NCI-H1436 treated with DMSO at 0.1 percent for 48 hours (cell line): ENCODE measurements around the gene ZNF76.

Experiments used
- DNase-seq: peaks from one replicate; lab custom pipeline; 2025; lab: John Stamatoyannopoulos, UW

Gene ZNF76

DNA sequence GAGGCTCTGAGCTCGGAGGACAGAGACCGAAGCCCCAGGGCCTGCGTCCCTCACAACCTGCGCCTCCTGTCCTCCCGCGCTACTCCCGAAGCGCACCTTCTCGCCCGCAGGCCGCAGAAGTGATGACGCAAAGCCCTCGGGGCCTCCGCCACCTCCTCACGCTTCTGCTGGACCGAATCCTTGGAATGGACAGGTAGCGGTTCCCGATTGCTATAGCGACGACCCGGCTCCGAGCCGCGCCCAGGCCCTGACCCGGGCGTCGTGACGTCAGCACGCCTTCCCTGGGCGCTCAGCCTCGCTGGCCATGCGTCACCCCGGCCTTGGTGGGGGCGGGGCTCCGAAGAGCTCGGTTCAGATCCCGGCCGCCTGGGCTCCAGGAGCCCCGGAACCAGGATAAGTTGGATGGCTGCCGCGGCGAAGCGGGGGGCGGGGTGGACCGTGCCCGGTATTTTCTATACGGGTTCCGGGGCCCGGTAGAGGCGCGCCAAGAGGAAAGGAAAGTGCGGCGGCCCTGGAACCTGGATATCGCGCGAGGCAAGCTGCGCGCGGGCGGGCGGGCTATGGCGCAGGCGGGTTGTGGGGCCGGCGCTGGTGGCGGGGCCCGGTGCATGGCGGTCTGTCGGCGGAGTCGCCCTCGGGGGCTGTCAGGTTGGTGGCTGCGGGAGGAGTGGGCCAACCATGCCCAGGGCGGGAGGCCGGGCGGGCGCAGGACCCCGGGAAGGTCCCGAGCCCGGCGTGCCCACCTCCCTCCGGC, at the start of gene ZNF76:
TSS of gene ZNF76 (plus strand) at position 542 of the 754 bp plus-strand sequence. CDS start 21,417 bp downstream, outside the sequence.
- DNase-seq, result peak; percentile 70

DNA sequence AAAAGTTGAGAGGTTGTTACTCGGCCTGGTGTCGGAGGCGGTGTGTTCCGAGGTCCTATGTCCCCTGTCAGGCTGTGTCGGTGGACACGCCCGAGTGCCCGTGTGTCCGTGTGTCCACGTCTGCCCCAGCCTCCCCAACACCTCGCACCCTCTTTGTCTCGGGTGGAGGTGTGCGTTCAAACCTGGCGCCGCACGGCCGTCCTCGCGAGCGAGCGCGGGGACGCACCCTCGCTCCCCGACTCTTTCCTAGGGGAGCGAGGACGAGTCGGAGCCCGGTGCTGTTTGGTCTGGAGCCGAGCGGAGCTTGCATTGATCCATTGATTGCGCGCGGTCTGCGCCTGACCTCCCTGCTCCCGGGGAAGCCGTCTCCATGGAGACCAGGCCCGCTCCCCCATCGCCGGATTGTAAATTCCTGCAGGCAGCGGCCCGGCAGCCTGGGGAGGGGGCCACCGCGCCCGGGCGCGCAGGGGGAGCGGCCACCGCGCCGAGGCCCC, 46.2 kb upstream of the ZNF76 start:
- no peak for DNase-seq

DNA sequence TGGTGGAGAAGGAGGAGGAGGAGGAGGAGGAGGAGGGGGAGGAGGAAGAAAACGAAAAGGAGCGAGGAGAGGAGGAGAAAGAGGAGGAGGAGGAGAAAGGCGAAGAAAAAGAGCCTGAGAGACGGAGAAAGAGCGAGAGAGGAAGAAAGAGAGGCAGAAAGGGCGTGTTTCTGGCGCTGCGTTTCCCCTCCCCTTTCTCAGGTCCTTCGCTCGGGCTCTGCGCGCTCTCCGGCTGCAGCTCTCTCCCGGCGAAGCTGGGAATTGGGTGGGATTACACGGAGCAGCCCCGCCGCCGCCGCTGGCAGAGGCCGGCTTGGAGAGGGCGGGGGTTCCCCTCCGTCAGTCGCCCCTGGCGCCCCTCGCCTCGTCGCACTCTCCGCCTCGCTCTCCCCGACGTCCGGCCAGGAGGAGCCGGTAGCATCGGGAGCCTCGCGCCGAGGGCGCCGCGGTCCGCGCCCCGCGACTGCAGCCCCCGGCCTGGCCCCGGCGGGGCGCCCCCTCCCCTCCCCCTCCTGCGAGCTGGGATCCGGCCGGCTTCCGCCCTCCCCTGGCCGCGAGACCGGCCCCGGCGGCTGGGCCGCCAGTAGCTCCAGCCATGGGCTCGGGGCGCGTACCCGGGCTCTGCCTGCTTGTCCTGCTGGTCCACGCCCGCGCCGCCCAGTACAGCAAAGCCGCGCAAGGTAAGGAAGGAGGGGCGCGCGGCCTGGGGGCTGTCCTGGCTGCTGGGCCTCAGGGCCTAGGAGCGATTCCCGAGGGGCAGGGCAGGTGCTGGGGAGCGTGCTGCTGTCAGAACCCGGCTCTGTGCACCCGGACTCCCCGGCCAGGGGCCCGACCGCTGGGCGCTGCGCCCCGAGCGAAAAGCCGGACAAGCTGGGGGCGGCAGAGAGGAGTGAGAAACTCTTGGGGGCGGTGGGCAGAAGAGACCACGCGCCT, 45.4 kb upstream of the ZNF76 start, which contains the start of gene SCUBE3:
TSS of gene SCUBE3 (plus strand) at position 133 of the 933 bp plus-strand sequence. CDS start at position 596, 463 bp downstream.
- no peak for DNase-seq

DNA sequence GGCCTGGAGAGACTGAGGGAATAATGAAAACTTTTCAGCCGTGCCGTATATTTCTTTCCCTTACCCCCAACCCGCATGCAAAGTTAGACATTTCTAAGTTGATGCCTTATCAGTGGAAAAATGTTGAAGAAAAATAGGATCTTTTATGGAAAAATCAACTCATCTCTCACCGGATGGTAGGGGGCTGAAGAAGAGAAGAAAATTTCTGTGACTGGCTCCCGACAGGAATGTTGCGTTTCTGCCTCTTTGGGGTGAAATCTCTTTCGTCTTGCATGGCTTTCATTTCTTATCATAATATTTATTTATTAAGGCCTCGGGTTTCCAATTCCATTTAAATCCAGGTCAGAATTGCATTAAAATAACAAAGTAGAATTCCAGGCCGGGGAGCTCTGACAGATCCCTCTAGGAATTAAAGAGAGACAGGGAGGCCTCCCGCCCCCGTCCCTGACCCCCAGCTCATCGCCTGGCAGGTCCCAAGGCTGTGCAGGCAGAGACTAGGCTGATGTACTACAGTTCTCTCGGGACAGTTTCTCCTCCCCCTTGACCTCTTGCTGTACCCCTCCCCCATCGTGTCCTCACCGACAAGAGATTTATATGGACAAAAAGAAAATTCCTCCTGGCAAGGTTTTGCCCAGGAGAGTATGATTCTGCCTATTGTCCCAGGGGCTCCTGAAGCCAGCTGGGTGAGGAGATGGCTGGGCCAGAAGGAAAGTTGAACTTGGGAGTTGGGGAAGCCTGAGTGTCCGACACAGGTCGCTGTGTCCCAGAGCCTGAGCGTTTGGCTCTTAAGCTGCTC, 44.5 kb upstream of the ZNF76 start:
- no peak for DNase-seq

DNA sequence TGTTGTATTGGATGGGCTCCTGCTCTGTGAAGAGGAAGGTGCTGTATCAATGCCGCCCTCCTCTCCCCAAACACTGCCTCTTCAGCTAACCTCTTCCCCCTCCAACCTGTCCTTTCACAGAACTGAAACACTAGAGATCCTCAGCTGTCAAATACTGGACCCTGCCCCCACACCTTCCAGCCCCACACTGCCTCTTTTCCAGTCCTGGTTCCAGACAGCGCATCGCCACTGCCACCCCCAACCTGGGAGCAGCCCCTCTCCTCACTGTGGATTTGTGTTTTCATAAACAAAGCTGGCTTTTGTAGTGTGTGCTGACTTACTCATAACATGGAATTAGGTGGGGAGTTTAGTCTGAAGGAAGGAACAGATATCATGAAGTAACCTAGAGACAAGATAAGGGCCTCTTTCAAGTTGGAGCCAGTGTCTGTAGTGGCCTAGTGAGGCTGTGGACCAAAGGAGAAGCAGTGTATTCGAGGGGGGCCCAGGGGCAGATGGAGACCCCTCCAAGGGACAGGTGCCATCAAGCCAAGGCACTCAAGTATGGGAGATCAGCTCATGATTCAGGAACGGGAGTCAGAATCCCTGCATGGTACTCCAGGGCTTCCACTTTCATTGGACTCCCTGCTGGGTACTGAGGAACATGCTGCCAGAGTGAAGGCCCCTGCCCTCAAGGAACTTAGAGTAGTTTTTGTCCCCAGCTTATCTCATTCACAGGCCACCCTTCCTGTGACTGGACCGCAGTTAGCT, 43.7 kb upstream of the ZNF76 start:
- no peak for DNase-seq

DNA sequence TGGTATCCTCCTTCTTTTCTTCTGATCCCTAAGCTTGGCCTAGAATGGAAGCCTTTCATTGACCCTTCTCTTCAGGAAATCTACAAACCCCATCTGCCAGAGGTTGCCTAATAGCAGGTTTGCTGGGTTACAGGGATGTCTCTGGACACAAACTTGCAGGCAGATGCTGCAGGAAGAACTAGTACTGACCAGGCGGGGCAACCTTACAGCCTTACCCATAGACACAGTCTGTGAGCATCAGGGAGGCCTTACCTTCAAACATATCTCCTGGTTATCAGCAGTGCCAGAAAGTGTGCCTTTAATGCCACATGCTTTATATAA, 43.2 kb upstream of the ZNF76 start:
- DNase-seq, result no peak

DNA sequence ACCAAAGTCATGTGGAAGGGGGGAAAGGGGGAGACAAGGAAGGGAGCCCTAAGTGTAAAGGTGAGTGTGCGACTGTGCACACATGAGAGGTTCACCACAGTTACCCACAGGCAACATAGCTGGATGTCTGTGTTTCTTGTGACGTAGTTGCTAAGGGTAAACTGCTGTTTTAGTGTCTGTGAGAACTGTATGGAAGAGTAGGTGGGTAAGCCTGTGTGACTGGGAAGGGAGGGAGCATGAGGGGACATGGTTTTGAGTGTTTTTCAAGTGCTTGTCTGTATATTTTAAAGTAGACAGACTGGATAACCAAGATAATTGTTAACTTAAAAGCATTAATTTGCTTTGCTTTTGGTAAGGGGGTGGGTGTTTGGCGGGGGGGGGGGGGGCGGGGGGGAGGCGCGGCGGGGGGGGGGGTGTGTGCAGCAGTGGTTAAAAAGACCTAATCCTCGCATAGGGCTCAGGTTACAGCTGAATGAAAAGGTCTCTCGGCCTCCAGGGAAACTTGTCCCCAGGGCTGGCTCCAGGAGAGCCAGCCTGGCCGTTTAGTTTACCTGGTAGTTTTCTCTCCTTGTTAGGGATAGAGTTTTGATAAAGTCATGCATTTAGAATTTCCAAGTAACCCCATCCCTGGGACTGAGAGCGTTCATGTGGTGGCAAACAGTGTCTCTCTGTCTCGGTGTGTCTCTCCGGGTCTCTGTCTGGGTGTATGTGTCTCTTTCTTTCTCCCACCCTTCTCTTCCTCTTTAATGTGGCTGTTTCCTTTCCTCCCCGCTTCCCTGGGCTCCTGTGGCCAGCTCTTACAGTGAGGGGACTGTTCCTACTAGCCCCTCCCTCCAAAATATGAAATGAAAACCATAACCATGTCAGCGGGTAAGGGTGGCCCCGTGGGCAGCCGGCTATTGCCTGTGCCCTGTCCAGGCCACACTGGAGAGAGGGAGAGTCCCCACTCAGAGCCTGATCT, 42.4 kb upstream of the ZNF76 start:
- DNase-seq, result no peak

DNA sequence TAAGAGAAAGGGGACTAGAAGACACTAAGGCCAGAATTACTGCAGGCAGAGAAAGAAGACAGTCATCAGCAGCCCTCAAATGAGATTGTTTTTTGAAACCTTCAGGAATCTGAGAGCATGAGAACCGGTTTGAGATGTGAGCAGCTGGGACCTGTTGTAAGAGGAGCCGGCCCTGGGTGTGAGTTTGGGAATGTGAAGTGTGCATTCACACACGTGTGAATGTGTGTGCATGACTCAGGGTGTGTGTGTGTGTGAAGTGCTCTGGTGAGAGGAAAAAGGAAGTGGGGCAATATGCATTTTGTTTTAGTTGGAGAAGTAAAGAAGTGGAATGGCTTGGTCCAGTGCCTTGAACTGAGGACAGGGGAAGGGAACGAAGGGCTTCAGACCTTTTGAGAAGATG, 41.5 kb upstream of the ZNF76 start:
- no peak for DNase-seq

DNA sequence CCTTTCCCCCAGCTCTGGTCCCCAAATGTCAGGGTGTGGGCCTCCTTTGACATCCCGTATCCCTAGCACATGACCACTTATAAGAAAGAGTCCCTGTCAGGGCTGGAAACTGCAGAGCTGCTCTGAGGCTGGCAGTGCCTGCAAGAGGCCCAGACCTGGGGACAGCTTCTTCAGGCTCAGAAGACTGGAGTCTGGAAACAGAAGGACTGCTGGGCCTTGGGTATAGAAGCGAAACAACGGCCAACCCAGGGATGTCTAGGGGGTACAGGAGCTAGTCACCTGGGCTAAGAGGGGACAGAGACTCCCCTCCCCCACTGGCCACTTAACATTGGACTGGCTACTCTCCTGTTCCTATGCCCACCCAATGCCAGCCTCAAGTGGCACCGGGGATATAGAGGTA, 41.1 kb upstream of the ZNF76 start:
- no peak for DNase-seq

DNA sequence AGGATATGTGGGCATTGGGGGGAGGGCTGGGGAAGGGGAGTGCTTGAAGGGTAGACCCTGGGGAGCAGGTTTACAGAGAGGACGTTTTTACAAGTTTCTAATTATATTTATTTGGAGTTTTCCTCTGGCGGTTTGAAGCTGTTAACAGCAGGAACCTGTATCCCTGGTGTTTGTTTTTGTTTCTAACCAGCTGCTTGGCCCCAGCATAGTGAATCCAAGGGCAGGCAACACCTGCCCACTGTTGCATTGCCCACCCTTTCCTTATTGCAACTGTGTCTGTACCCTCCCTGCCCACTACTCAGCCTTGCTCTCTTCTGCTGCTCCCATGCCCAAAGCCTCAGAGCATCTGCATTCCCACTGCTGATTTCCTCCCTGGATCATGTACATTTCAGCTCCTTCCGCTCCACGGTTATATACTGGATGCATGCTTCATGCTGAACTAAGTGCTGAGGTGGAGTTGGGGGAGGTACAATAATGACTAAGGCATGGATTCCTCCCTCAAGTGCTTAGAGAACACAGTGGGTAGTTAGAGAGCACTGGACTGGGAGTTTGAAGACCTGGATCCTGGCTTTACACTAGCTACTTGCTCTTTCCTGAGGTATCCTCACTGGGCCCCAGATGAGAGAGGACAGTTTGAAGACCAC, 39.7 kb upstream of the ZNF76 start:
- no peak for DNase-seq

DNA sequence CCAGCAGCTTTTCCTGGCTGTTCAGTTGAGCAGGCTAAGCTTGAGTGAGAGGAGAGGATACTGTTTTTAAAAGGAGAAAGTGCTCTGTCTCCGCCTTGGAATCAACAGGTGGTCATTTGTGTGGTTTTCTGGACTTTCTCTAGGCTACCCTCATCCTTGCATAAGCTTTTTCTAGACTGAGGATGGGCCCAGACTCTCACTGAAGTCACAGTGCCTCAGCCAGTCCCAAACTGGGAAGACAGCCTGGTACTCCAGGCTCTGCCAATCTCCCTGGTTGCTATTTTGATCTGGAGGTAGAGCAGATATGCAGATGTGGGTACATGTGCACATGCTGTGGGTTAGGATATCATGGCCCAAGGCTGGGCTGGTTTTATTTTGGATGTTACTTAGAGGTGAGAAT, 38.8 kb upstream of the ZNF76 start:
- no peak for DNase-seq

DNA sequence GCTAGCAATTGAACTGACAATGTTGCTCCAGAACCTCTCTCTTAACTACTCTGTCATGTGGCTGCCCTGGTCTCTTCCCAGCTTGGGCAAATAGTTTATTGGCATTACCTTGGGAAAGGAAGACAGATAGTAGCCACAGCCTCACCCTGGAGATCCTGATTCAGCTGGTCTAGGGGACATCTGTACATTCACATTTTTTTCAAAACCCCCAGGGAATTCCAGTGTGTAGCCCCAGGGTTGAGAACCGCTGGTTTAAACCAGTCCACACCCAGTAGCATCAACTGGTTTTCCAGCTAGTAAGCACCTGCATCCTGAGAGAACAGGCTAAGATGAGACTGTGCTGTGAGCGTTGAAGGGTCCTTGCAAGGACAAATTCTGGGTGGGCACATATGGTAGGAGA, 36.1 kb upstream of the ZNF76 start:
- no peak for DNase-seq

DNA sequence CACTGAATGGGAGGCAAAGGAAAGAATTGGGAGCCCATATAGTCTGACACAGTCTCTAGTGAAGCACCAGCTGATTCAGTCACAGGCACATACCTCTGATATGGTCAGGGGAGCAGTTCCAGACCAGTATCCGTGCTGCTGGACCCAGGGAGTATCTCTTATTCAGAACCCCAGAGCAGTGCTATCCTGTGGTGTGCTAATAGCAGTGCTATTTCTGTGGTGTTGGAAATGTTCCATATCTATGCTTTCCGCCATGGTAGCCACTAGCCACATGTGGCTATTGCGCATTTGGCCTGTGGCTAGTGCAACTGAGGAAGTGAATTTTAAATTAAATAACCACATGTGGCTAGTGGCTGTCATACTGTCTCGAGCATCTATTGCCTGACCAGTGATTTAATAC, 34.8 kb upstream of the ZNF76 start:
- DNase-seq, result no peak

DNA sequence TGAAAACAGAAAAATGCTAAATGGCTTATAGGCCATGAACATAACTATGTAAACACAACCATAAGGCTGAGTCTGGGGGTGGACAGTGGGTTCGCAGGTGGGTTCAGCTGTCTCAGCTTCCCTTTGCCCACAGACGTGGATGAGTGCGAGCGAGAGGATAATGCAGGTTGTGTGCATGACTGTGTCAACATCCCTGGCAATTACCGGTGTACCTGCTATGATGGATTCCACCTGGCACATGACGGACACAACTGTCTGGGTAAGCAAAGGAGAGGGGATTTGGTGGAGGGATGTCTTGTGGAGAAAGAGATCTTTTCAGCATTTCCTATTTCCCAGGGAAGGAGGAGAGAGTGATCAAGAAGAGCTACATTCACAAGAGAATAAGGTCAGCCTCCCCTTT, 31.1 kb upstream of the ZNF76 start:
- DNase-seq, result no peak

DNA sequence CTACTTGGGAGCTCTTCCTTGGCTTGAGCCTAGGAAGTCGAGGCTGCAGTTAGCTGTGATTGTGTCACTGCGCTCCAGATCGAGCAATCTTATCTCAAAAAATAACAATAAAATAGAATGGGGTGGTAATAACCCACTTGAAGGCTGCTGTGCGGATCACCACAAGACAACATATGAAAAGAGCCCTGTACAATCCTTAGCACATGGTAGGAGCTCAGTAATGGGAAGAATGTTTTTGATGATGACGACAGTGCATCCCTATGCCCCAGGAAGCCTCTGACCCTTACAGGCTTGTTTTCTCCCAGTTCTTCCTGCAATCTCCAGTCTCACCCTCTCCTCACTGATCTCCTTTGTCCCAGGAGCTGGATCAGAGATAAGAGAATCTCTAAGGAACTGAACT, 30.2 kb upstream of the ZNF76 start:
- DNase-seq, result no peak

DNA sequence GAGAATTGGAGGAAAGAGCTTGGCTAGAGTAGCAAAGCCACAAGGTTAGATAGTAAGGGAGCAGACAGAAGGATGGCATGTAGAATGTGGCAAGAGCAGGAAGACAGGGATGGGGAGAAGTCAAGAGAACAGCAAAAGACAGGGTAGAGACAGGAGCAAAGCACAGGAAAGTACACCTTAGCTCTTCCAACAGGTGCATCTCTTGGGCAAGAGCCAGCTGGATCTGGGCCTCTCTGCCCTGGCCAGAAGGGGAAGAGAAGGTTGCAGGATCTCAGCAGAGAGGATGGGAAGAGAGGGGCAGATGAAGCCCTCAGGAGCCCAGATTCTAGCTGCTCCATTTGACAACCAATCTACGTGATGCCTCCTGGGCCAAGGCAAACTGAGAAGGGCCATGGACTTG, 29.0 kb upstream of the ZNF76 start:
- DNase-seq, result no peak

DNA sequence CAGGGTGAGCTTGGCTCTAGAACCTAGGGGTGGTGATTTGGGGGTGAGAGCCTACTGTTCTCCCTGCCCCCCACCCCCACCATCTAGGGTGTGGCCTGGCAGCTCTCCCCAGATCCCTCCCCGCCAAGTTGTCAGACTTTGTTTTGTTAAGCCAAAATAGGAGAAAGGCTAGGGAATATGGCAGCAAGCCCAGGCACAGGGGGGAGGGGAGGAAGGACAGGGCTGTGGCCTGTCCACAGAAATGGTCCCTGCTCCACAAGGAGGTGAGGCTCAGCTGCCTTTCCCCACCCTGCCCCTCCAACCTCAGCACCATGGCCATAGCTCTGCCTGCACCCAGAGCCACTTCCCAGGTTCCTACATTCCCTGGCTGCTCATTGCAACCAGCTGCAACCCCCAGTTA, 28.6 kb upstream of the ZNF76 start:
- DNase-seq, result no peak

DNA sequence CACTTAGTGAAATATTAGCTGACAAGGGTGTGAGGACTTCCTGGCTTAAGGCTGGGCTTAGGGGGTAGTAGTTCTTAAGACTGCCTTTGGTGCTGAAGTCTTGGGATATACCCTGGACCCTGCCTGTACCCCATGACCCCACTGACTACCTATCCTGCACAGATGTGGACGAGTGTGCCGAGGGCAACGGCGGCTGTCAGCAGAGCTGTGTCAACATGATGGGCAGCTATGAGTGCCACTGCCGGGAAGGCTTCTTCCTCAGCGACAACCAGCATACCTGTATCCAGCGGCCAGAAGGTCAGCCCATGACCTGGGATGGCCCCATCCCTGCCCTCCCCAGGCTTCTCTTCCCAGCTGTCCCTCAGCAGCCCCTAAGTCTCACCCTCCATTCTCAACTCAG, 28.0 kb upstream of the ZNF76 start:
- no peak for DNase-seq

DNA sequence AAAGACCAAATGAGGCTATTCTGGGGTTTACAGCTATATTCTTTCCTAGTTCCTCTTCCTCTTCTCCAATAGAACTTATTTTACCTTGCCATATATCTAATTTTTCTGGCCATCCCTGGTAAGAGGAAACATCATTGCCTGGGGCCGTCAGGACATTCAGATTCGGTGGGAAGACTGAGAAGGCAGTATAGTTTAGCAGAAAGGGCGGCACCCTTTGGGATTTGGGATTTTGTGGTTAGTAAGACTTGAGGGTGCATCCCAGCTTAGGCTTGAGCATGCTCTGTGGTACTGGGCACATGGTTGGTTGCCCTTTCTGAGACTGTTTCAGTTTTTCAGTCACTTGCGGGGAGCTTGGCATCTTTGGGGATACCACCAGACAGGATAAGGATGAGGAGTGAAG, 24.6 kb upstream of the ZNF76 start:
- no peak for DNase-seq

DNA sequence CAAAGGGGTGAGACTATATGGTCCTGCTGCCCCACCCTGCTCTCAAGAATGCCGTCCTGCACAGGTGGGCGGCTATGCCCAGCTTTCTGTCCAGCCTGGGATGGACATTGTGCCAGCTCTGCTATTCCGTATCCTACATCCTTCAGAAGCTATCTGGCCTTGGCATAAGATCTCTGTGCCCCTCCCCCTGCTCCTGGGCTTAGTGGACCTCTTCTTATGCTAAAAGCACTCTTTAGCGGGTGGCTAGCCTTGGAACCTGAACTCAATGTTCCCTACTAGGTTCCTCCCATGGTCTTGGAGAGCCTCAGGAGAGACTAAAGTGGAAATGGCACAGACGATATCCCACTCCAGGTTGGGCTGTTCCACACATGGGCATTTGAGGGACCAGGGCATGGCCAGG, 23.3 kb upstream of the ZNF76 start:
- no peak for DNase-seq
